HG03521 (cell line): ENCODE measurements around the gene GLRA3.
"Not testable (repeated sequence)": the region's sequence is repeated elsewhere in the genome, so short reads cannot be mapped to it uniquely, and the experiment has no call there.

Source experiments
- ATAC-seq: cut with Tn5 transposase; IDR thresholded peaks from one replicate; pipeline ENCODE4 v1.9.1; 2021; ENCODE audit warnings: mild to moderate bottlenecking, moderate library complexity; ENCODE audit not compliant: unreplicated experiment

GLRA3 gene

GRCh38 chr4:174813292-174813691 lies 15.8 kb downstream of the GLRA3 start:
- no peak for ATAC-seq

- ATAC-seq = no peak
Measured at GRCh38 chr4:174810834-174811233, 18.2 kb downstream of the GLRA3 start.

GRCh38 chr4:174808836-174809235 lies 20.2 kb downstream of the GLRA3 start:
- no peak for ATAC-seq

GRCh38 chr4:174808119-174808518 lies 20.9 kb downstream of the GLRA3 start:
- no peak for ATAC-seq

GRCh38 chr4:174805746-174806145 lies 23.3 kb downstream of the GLRA3 start:
- no peak for ATAC-seq

- no peak for ATAC-seq
Measured at GRCh38 chr4:174794543-174795094, 34.4 kb downstream of the GLRA3 start.

GRCh38 chr4:174789657-174790056 lies 39.4 kb downstream of the GLRA3 start:
- ATAC-seq = no peak

- ATAC-seq = not testable (repeated sequence)
Measured at GRCh38 chr4:174778274-174778986, 50.6 kb downstream of the GLRA3 start.

GRCh38 chr4:174775366-174775765 lies 53.7 kb downstream of the GLRA3 start:
- no peak for ATAC-seq

- peak; percentile 53 for ATAC-seq
Measured at GRCh38 chr4:174764105-174764729, 64.8 kb downstream of the GLRA3 start.

GRCh38 chr4:174763454-174764104 lies 65.5 kb downstream of the GLRA3 start:
- ATAC-seq = peak; percentile 63

- ATAC-seq = no peak
Measured at GRCh38 chr4:174761451-174761850, 67.6 kb downstream of the GLRA3 start.

GRCh38 chr4:174757736-174758135 lies 71.3 kb downstream of the GLRA3 start:
- no peak for ATAC-seq

- ATAC-seq = no peak
Measured at GRCh38 chr4:174753021-174753420, 76.0 kb downstream of the GLRA3 start.

- no peak for ATAC-seq
Measured at GRCh38 chr4:174752026-174752425, 77.0 kb downstream of the GLRA3 start.

GRCh38 chr4:174749091-174749490 lies 80.0 kb downstream of the GLRA3 start:
- ATAC-seq = no peak

GRCh38 chr4:174746710-174747109 lies 82.3 kb downstream of the GLRA3 start:
- no peak for ATAC-seq

- ATAC-seq = no peak
Measured at GRCh38 chr4:174742561-174742960, 86.5 kb downstream of the GLRA3 start.

GRCh38 chr4:174739576-174739975 lies 89.5 kb downstream of the GLRA3 start:
- ATAC-seq = no peak

GRCh38 chr4:174734181-174734580 lies 94.9 kb downstream of the GLRA3 start:
- no peak for ATAC-seq

GRCh38 chr4:174717828-174718227 lies 111.2 kb downstream of the GLRA3 start:
- ATAC-seq = no peak
